GM19043 (cell line): ENCODE data around the gene PTPA.
"Not testable (repeated sequence)": the region's sequence is repeated elsewhere in the genome, so short reads cannot be mapped to it uniquely, and the experiment has no call there.

Source experiments
- ATAC-seq: cut with Tn5 transposase; IDR thresholded peaks from one replicate; pipeline ENCODE4 v1.9.1; 2021; ENCODE audit warnings: low read depth; ENCODE audit not compliant: unreplicated experiment

The PTPA gene

GRCh38 chr9:129108805-129109536 lies 2.2 kb upstream of the PTPA start:
- ATAC-seq = no peak

- no peak for ATAC-seq
Measured at GRCh38 chr9:129109537-129109903, 1.7 kb upstream of the PTPA start.

- ATAC-seq = peak; percentile 15
Measured at GRCh38 chr9:129109952-129110739, 1.1 kb upstream of the PTPA start.

GRCh38 chr9:129111528-129112151 lies 425 bp downstream of the PTPA start:
- ATAC-seq = no peak

- not testable (repeated sequence) for ATAC-seq
Measured at GRCh38 chr9:129112526-129112925, 1.3 kb downstream of the PTPA start.

- no peak for ATAC-seq
Measured at GRCh38 chr9:129113645-129114304, 2.6 kb downstream of the PTPA start.

GRCh38 chr9:129118799-129119198 lies 7.6 kb downstream of the PTPA start:
- ATAC-seq = no peak

GRCh38 chr9:129121483-129121882 lies 10.3 kb downstream of the PTPA start:
- no peak for ATAC-seq

- ATAC-seq = no peak
Measured at GRCh38 chr9:129122133-129122532, 10.9 kb downstream of the PTPA start.

GRCh38 chr9:129122976-129123375 lies 11.8 kb downstream of the PTPA start:
- ATAC-seq = not testable (repeated sequence)

GRCh38 chr9:129124506-129125069 lies 13.4 kb downstream of the PTPA start:
- no peak for ATAC-seq

- ATAC-seq = no peak
Measured at GRCh38 chr9:129125478-129125877, 14.3 kb downstream of the PTPA start.

- ATAC-seq = no peak
Measured at GRCh38 chr9:129126749-129127618, 15.8 kb downstream of the PTPA start.

- ATAC-seq = no peak
Measured at GRCh38 chr9:129128689-129129088, 17.5 kb downstream of the PTPA start.

GRCh38 chr9:129130271-129130670 lies 19.1 kb downstream of the PTPA start:
- ATAC-seq = not testable (repeated sequence)

- ATAC-seq = no peak
Measured at GRCh38 chr9:129130791-129131190, 19.6 kb downstream of the PTPA start.

- no peak for ATAC-seq
Measured at GRCh38 chr9:129131300-129132145, 20.3 kb downstream of the PTPA start.

- no peak for ATAC-seq
Measured at GRCh38 chr9:129133082-129133481, 21.9 kb downstream of the PTPA start.

GRCh38 chr9:129135476-129135875 lies 24.3 kb downstream of the PTPA start:
- ATAC-seq = no peak
